GM21825 (cell line): ENCODE data around the gene BAD.

ENCODE experiments used
- ATAC-seq: cut with Tn5 transposase; IDR thresholded peaks from one replicate; pipeline ENCODE4 v1.9.1; 2021; ENCODE audit warnings: mild to moderate bottlenecking, moderate library complexity; ENCODE audit not compliant: unreplicated experiment

Gene BAD

DNA sequence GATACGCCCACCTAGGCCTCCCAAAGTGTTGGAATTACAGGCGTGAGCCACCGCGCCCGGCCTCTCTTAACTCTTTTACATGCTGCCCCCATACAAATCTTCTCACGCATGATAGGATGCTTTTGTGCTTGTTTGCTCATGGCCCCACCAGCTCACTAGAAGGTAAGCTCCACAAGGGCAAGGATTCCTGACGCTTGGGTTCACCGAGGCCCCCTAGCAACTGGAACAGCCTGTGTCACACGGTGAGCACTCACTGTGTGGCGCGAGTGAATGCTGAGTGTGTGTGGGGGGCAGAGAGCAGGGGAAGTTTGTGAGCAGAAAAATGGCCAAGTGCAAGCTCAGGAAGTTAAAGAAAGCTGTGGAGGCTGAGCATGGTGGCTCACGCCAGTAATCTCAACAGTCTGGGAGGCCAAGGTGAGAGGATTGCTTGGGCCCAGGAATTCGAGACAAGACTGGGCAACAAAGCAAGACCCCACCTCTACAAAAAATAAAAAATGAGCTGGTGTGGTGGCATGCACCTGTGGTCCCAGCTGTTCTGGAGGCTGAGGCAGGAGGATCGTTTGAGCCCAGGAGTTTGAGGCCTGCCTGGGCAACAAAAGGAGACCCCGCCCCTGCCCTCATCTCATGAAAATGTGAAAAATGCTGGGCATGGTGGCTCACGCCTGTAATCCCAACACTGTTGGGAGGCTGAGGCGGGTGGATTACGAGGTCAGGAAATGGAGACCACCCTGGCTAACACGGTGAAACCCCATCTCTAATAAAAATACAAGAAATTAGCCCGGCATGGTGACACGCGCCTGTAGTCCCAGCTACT is 2.3 kb downstream of the BAD start:
- no peak for ATAC-seq

- no peak for ATAC-seq
Measured at GRCh38 chr11:64278576-64279190, 5.8 kb downstream of the BAD start.

DNA sequence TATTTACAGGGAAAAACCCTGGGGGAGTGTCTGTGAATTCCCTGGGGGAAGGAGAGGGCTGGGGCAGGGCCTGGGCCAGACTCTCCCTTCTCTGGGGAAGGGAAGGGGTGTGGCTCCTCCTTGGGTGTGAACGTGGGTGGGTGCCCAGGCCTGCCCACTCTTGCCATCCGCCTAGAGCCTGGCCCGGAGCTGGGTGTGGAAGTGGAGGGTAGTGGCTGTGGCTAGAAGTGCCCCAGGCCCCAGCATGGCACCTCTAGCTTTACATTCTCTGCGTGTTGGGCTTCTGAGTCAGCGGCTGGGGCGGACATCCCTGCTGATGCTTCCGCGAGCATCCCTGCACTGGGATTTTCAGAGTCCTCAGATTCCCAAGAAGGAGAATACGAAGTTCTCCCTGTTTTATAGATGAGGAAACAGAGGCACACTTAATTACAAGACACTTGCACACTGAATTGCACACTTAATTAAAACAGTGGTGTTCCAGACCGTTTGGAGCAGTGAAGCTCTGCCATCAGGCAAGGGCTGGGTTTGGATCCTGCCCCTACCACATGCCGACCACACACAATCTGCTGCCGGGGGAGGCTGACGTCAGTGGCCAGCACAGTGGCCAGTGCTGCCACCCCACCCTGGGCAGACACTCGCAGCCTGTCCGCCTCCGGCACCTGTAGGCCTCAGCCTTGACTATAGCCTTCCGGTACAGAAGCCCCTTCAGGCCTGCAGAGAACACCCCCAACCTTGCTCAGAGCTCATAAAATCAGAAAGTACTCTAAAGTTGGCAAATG is 7.6 kb downstream of the BAD start:
- no peak for ATAC-seq

DNA sequence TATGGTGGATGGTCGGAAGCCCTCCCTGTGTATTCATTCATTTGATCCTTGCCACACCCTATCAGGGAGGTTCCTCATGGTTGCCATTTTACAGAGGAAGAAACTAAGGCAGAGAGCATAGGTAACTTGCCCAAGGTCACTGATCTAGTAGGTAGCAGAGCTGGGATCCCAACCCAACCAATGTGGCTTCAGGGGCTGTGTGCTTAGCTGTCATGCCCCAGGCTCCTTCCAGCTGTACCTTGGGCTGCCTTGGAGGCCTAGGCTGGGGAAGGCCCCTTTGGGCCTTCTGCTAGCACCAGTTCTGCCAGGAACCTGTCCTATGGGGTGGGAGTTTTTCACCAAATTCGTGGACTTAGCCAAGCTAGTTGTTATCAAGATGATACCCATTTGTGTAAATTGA is 8.6 kb downstream of the BAD start:
- ATAC-seq, result no peak

GRCh38 chr11:64275031-64275800 is 9.2 kb downstream of the BAD start:
- no peak for ATAC-seq

GRCh38 chr11:64269540-64270220 is 14.8 kb downstream of the BAD start:
- peak; percentile 56 for ATAC-seq

DNA sequence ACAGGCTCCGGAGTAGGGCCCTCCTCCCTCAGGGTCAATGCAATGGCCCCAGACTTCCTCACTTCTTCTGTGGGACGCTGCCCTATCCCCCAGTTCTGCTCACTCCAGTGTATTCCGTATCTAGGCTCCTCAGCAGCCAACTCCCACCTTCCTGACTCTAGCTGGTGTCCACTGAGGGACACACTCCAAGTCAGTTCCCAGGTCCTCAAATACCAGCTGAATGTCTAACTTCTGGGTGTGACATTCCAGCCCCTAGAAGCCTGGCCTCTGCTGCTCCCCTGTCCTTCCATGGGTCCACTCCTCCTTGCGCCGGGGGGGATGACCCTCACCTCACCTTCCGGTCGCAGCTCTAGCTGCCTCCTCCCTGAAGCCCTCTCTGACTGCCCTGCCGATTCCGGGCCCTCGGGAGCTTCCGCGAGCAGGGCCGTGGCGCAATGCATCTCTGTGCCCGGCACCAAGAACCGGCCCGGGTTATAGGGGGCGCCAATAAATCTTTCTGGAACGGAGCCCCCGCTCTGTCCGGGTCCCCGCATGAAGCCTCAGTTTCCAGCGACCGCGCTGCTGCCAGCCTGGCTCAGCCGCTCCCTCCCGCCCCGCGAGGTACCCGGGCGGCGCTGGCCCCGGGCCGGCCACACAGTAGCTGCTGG is 15.4 kb downstream of the BAD start:
- ATAC-seq, result peak; percentile 10

DNA sequence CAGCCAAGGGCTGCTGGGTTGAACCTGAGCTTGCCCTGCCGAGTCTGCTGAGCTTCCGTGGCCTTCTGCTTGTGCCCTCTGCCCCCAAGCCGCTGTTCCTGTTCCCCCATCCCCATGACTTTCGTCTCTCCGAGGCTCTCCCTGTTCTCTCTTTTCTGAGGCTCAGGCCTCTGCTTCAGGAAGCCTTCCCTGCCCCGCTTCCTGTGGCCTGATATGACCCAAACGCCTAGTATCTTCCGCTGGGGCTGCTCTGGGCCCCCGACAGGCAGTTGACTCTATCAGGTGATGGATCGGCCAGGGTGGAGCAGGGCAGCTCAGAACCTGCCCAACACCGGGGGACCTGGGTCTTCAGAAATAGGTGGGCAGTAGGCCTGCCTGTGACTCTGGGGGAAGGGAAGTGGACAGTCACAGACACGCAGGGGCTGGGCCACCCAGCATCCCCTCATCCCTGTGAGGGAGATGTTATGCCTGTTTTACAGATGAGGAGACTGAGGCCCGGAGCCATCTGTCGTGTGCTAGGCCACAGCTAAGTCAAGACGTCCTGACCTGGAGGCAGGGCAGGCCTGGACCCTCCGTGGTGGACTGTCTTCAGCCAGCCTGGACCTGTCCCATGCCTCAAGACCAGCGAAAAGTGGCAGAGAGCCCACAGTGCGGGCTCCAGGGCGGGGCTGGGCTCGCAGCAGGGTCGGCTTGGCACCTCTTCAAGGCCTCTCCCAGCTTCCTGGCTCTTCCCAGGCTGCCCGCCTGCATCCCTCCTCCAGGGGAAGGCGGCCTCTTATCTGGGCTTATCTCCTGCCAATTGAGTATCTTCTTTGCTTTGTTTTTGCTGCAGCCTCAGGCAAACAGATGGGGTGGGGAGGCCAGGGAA is 16.2 kb downstream of the BAD start:
- ATAC-seq, result no peak

DNA sequence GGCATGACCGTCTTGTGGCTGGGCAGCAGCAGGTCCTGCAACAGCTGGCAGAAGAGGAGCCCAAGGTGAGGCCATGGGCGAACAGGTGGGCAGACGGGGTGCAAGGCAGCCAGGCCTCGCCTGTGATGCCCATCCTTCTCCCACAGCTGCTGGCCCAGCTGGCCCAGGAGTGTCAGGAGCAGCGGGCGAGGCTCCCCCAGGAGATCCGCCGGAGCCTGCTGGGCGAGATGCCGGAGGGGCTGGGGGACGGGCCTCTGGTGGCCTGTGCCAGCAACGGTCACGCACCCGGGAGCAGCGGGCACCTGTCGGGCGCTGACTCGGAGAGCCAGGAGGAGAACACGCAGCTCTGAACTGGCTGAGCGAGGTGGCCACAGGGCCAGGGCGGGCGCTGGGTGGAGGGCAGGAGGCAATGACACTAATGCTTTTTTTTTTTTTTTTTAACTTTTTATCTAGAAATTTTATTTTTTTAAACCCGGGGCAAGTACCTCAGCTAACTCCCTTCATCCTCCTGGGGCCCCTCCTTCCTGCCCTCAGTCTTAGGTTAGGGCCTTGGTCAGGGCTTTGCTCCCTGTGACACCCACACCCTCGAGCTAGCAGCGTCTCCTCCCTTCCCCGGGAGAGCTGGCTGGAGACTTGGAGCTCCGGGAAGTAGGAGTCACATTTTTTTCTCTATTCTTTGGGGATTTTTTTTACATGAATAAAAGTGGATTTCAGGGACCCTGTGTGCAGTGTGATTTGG is 17.1 kb downstream of the BAD start:
- ATAC-seq, result no peak

GRCh38 chr11:64266339-64266738 is 18.1 kb downstream of the BAD start:
- no peak for ATAC-seq

DNA sequence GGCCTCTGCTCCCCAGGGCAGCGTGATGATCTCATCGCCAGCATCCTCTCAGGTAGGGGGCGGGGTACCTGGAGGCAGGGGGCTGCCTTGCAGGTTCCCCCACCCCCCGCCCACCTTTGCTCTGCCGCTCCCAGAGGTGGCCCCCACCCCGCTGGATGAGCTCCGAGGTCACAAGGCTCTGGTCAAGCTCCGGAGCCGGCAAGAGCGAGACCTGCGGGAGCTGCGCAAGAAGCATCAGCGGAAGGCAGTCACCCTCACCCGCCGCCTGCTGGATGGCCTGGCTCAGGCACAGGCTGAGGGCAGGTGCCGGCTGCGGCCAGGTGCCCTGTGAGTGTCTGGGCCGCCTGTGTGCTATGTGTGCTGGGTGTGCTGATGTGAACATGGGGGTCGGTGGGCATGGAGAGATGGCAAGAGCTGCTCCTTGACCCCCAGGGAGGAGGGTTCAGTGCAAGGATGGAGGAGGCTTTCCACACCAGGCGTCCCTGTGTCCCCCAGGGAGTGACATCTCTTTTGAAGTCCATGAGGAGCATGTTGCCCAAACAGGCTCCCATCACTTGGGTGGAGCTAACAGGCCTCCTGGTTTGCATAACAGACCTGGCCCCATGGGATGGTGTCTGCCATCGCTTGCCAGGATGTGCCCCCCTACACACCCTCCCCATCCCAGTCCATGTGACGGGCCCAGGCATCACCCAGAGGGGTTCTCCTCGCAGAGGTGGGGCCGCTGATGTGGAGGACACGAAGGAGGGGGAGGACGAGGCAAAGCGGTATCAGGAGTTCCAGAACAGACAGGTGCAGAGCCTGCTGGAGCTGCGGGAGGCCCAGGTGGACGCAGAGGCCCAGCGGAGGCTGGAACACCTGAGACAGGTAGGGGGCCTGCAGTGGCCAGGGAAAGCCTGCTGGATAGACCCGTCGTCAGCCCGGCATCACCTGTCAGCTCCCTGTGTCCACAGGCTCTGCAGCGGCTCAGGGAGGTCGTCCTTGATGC is 19.0 kb downstream of the BAD start:
- no peak for ATAC-seq

GRCh38 chr11:64264371-64264852 is 20.1 kb downstream of the BAD start:
- no peak for ATAC-seq

DNA sequence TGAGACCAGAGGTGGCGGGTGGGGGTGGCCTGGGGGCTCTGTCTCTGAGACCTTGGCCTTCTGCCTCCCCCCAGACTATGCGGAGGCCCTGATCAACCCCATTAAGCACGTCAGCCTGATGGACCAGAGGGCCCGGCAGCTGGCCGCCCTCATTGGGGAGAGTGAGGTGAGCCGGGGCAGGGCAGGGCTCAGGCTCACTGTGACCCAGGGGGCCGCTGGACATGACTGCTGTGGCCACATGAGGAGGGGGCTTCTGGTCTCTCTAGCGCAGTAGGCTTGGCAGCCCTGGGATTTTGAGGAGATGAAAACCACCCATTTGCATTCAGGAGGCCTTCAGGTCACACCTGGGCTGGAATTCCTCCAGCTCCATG is 20.5 kb downstream of the BAD start:
- ATAC-seq, result no peak

DNA sequence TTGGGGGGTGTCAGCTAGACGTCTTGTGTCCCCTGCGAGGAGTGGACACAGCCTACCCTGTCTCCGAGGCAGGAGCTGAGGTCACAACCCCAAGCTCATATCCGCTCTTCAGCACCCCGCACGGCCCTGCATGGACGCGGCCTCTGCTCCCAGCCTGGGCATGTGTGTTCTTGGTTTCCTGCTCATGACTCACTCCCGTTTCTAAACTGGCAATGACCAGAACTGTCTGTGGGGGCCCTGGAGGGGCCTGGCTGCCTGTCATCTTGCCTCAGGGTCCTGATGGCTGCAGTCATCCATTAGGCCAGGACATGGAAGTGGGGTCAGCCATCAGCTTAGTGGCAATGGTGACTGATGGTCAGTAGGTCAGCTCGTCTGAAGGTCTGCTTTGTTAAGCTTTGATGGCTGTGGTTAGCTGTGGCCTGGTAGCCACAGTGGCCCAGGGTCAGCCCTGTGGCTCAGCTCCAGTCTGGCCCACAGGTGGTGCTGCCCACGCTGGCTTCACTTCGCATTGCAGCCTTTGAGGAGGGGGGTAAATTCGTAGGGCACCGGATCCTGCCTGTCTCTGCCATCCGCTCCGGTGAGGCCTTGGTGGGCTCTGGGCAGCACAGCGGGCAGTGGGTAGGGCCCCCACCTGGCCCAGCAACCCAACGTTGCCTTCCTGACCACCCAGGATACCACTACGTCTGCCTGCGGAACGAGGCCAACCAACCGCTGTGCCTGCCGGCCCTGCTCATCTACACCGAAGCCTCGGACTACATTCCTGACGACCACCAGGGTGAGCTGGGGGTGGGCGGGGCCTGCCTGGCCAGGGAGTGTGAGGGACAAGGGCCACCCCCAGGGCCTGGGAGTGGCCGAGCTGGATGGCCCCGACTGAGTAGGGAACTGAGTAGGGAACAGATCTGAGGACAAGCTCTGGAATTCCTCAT is 21.2 kb downstream of the BAD start:
- no peak for ATAC-seq

DNA sequence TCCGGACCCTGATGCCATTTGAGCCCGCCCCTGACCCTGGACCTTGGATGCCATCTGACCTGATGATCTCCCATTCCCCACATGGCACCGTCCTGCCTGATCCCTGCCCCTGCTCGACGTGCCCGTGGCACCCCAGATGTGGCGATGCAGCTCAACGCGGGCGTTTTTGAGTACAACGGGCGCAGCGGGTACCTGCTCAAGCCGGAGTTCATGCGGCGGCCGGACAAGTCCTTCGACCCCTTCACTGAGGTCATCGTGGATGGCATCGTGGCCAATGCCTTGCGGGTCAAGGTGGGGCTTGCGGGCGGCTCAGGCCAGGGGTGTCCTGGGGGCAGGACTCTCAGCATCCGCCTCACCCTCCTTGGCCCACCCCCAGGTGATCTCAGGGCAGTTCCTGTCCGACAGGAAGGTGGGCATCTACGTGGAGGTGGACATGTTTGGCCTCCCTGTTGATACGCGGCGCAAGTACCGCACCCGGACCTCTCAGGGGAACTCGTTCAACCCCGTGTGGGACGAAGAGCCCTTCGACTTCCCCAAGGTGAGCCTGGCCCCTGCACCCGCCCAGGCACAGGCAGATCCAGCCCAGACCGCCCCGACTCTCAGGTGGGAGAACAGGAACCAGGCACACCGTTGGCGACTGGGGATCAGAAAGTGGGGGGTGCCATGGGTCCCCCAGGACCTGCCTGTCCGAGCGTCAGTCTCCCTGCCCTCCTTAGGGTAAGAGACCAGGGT is 22.0 kb downstream of the BAD start:
- ATAC-seq, result no peak
